Osteoblast (primary cell): Measurements from ENCODE around the gene ENPP7. TPM values are rescaled to one million over a fixed set of nuclear protein-coding genes. Genes with fewer than 3 reads are reported as not detected.
A peak's percentile ranks its signal among the peaks of the same experiment; 100 is the strongest.

Experiments
- DNase-seq: peaks from one replicate; pipeline ENCODE4 v3.0.0; 2011; ENCODE audit warnings: low spot score, mixed read lengths; ENCODE audit not compliant: insufficient read length; ENCODE audit errors: missing footprints
- H2AFZ ChIP-seq: 2 replicates; pipeline ENCODE4 v1.6.0; 2011; ENCODE audit warnings: mild to moderate bottlenecking, low read length
- H3K27ac ChIP-seq: 2 replicates; pipeline ENCODE4 v1.5.1; 2011; ENCODE audit warnings: mild to moderate bottlenecking, low read depth, low read length, moderate library complexity
- H3K27me3 ChIP-seq: 2 replicates; pipeline ENCODE4 v1.6.0; 2012; ENCODE audit warnings: mild to moderate bottlenecking, control low read depth, inconsistent platforms, low read length, moderate library complexity; ENCODE audit not compliant: insufficient read depth
- H3K36me3 ChIP-seq: 2 replicates; pipeline ENCODE4 v1.5.1; 2011; ENCODE audit warnings: mild to moderate bottlenecking, low read length, control low read depth, moderate library complexity; ENCODE audit not compliant: insufficient read depth
- H3K4me1 ChIP-seq: 2 replicates; pipeline ENCODE4 v1.5.1; 2011; ENCODE audit warnings: mild to moderate bottlenecking, low read length, control low read depth, moderate library complexity; ENCODE audit not compliant: insufficient read depth
- H3K4me2 ChIP-seq: 2 replicates; pipeline ENCODE4 v1.6.0; 2011; ENCODE audit warnings: mild to moderate bottlenecking, low read length; ENCODE audit not compliant: insufficient read depth
- H3K4me3 ChIP-seq: fragments of 200-600 bp; sonication (generic); 3 replicates; pipeline ENCODE4 v1.5.1; 2012; ENCODE audit warnings: mild to moderate bottlenecking, low read length, inconsistent platforms; ENCODE audit not compliant: insufficient read depth
- H3K79me2 ChIP-seq: 2 replicates; pipeline ENCODE4 v1.6.0; 2012; ENCODE audit warnings: mild to moderate bottlenecking, low read length, control low read depth, inconsistent platforms; ENCODE audit not compliant: insufficient read depth
- H3K9me3 ChIP-seq: 2 replicates; pipeline ENCODE4 v1.5.1; 2011; ENCODE audit warnings: low read depth, low read length, control low read depth
- H4K20me1 ChIP-seq: 2 replicates; pipeline ENCODE4 v1.6.0; 2012; ENCODE audit warnings: mild to moderate bottlenecking, low read length, control low read depth; ENCODE audit not compliant: insufficient read depth
- CTCF ChIP-seq: IDR thresholded peaks from 2 replicates; pipeline ENCODE4 v1.5.1; 2011; ENCODE audit warnings: mild to moderate bottlenecking, low read depth, low read length, moderate library complexity; ENCODE audit errors: extremely low read depth
- total RNA-seq: library from RNA; depleted of rRNA; stranded (reverse); fragments of >200 nt; gene quantifications from 2 replicates; pipeline ENCODE4 v1.2.3, GENCODE V29; 2012

ENPP7 gene
- total RNA-seq, 1 donor, result not detected

- H3K4me1 ChIP-seq, result no peaks in the 10 kb centered on the region
- no peak for DNase-seq
- no peak overlapping the region for H3K4me3 ChIP-seq
- no peak overlapping the region for H3K27ac ChIP-seq
- no peaks in the 10 kb centered on the region for H3K27me3 ChIP-seq
- no peaks in the 10 kb centered on the region for H4K20me1 ChIP-seq
- no peaks in the 10 kb centered on the region for H3K36me3 ChIP-seq
- no peak overlapping the region for H3K4me2 ChIP-seq
- no peak for TF ChIP-seq CTCF
- H3K79me2 ChIP-seq, result no peaks in the 10 kb centered on the region
- H2AFZ ChIP-seq, result no peak overlapping the region
- no peaks in the 10 kb centered on the region for H3K9me3 ChIP-seq
Measured at GRCh38 chr17:79720705-79721292, 9.9 kb upstream of the ENPP7 start.

- H3K4me1 ChIP-seq, result no peaks in the 10 kb centered on the region
- DNase-seq, result peak; percentile 70
- H3K4me3 ChIP-seq, result no peak overlapping the region
- H2AFZ ChIP-seq, result no peak overlapping the region
- no peaks in the 10 kb centered on the region for H4K20me1 ChIP-seq
- no peak overlapping the region for H3K27ac ChIP-seq
- H3K27me3 ChIP-seq, result no peaks in the 10 kb centered on the region
- no peak for TF ChIP-seq CTCF
- no peak overlapping the region for H3K4me2 ChIP-seq
- H3K9me3 ChIP-seq, result no peaks in the 10 kb centered on the region
- no peaks in the 10 kb centered on the region for H3K36me3 ChIP-seq
- H3K79me2 ChIP-seq, result no peaks in the 10 kb centered on the region
Measured at GRCh38 chr17:79721993-79722671, 8.6 kb upstream of the ENPP7 start.

GRCh38 chr17:79722787-79723186 is 8.0 kb upstream of the ENPP7 start:
- Histone ChIP-seq H3K27ac (no peak overlapping the region), H3K79me2 (no peaks in the 10 kb centered on the region), H3K4me1 (no peaks in the 10 kb centered on the region), H3K9me3 (no peaks in the 10 kb centered on the region), H3K27me3 (no peaks in the 10 kb centered on the region), H4K20me1 (no peaks in the 10 kb centered on the region), H2AFZ (no peak overlapping the region), H3K4me2 (no peak overlapping the region), H3K4me3 (no peak overlapping the region), H3K36me3 (no peaks in the 10 kb centered on the region)
- TF ChIP-seq CTCF, result no peak
- no peak for DNase-seq

GRCh38 chr17:79728169-79728907 is 2.4 kb upstream of the ENPP7 start:
- Histone ChIP-seq H3K27me3 (no peaks in the 10 kb centered on the region), H3K4me3 (peak overlapping the region; percentile 64), H3K4me2 (peak overlapping the region; percentile 76), H3K27ac (no peak overlapping the region), H3K79me2 (no peaks in the 10 kb centered on the region), H3K4me1 (peaks cover 3% of the 10 kb centered on the region), H3K36me3 (no peaks in the 10 kb centered on the region), H2AFZ (peak overlapping the region; percentile 100), H4K20me1 (no peaks in the 10 kb centered on the region), H3K9me3 (no peaks in the 10 kb centered on the region)
- DNase-seq, result peak; percentile 100
- TF ChIP-seq CTCF, result no peak
